Prostate gland (tissue), 2 donors: ENCODE measurements around the gene UBASH3B. TPM values are rescaled to one million over a fixed set of nuclear protein-coding genes. Genes with fewer than 3 reads are reported as not detected.

Source experiments
- DNase-seq: peaks from one replicate; pipeline ENCODE4 v3.0.0-alpha.2; 2019; ENCODE audit warnings: low spot score
- H3K27ac ChIP-seq, 2 donors: fragments of 200-600 bp; sonication (generic); 2 replicates each; pipeline ENCODE4 v1.5.1; 2017 to 2019
- H3K27me3 ChIP-seq: fragments of 200-600 bp; sonication (generic); replicated peaks from 2 replicates; pipeline ENCODE4 v1.5.1; 2019; ENCODE audit not compliant: insufficient read depth
- H3K36me3 ChIP-seq, 2 donors: fragments of 200-600 bp; sonication (generic); 1 replicate in 1 of 2; 2 replicates in 1 of 2; pipeline versions ENCODE4 v1.5.1 to v1.8.1; 2017 to 2019
- H3K4me1 ChIP-seq: fragments of 200-600 bp; sonication (generic); replicated peaks from 2 replicates; pipeline ENCODE4 v1.5.1; 2019
- H3K4me3 ChIP-seq, 2 donors: fragments of 200-600 bp; sonication (generic); 2 replicates each; pipeline ENCODE4 v1.5.1; 2017 to 2019
- H3K9me3 ChIP-seq: fragments of 200-600 bp; sonication (generic); 2 replicates; pipeline ENCODE4 v1.5.1; 2017
- CTCF ChIP-seq, 4 experiments: fragments of 200-600 bp in 2 of 4; fragments of 450-650 bp in 2 of 4; sonication (generic) in 2 of 4; IDR thresholded peaks; 1 replicate in 3 of 4; 2 replicates in 1 of 4; pipeline ENCODE4 v1.5.1; 2016 to 2019; ENCODE audit warnings: antibody characterized with exemption in 4 of 4, mild to moderate bottlenecking in 2 of 4, moderate library complexity in 2 of 4
- POLR2A ChIP-seq: fragments of 450-650 bp; IDR thresholded peaks from one replicate; pipeline ENCODE4 v1.6.1; 2016; ENCODE audit warnings: antibody characterized with exemption, mild to moderate bottlenecking
- POLR2AphosphoS5 ChIP-seq: sonication (generic); formaldehyde crosslinking; IDR thresholded peaks from one replicate; pipeline ENCODE4 v1.6.1; 2017; ENCODE audit warnings: antibody characterized with exemption
- WGBS: methylation state at CpG from one replicate; pipeline ENCODE4 v1.1.5; 2018; 5-methylcytosine and 5-hydroxymethylcytosine counted together
- intact Hi-C: fragments of 100-400 bp; cut with DNase I; formaldehyde crosslinking; loops from one replicate; pipeline ENCODE4 v1.14.2; 2022
- total RNA-seq, 2 donors: library from RNA; depleted of rRNA; stranded (reverse); fragments of >200 nt; gene quantifications; one replicate each; pipeline ENCODE4 v1.1.0, GENCODE V29; 2016

Gene UBASH3B
- total RNA-seq, 2 donors from 2014 or later = 1.9 to 9.9 TPM

GRCh38 chr11:122743949-122744348, 88.4 kb downstream of the UBASH3B start:
- H3K27me3 ChIP-seq = no peaks in the 10 kb centered on the region
- 83% methylated on average over 5 of the region's 6 CpGs for WGBS
- no peak overlapping the region for H3K27ac ChIP-seq
- H3K4me1 ChIP-seq = no peaks in the 10 kb centered on the region
- intact Hi-C loops = no loop called here
- no peaks in the 10 kb centered on the region for H3K9me3 ChIP-seq
- TF ChIP-seq CTCF (IDR thresholded peaks at IDR 0.05) (no peak), POLR2A (no peak), POLR2AphosphoS5 (no peak)
- H3K4me3 ChIP-seq = no peak overlapping the region
- DNase-seq = no peak
- H3K36me3 ChIP-seq = no peaks in the 10 kb centered on the region

GRCh38 chr11:122744357-122744756, 88.8 kb downstream of the UBASH3B start:
- H3K4me3 ChIP-seq = no peak overlapping the region
- H3K9me3 ChIP-seq = no peaks in the 10 kb centered on the region
- no peak for DNase-seq
- TF ChIP-seq POLR2AphosphoS5 = no peak
- TF ChIP-seq CTCF (IDR thresholded peaks at IDR 0.05) = no peak
- no peak for TF ChIP-seq POLR2A
- intact Hi-C loops = no loop called here
- no peak overlapping the region for H3K27ac ChIP-seq
- H3K36me3 ChIP-seq = no peaks in the 10 kb centered on the region
- 90% methylated on average over 5 of the region's 5 CpGs for WGBS
- no peaks in the 10 kb centered on the region for H3K27me3 ChIP-seq
- H3K4me1 ChIP-seq = no peaks in the 10 kb centered on the region

- Histone ChIP-seq H3K27ac (no peak overlapping the region), H3K4me3 (no peak overlapping the region), H3K9me3 (no peaks in the 10 kb centered on the region), H3K36me3 (no peaks in the 10 kb centered on the region), H3K27me3 (no peaks in the 10 kb centered on the region), H3K4me1 (no peaks in the 10 kb centered on the region)
- no peak for DNase-seq
- intact Hi-C loops = no loop called here
- WGBS = 88% methylated on average over 2 of the region's 2 CpGs
- TF ChIP-seq POLR2AphosphoS5 (no peak), CTCF (IDR thresholded peaks at IDR 0.05) (no peak), POLR2A (no peak)
Observed at GRCh38 chr11:122745111-122745510, 89.6 kb downstream of the UBASH3B start.

GRCh38 chr11:122746050-122746478, 90.5 kb downstream of the UBASH3B start:
- Histone ChIP-seq H3K4me3 (no peak overlapping the region), H3K36me3 (no peaks in the 10 kb centered on the region), H3K9me3 (no peaks in the 10 kb centered on the region), H3K27ac (no peak overlapping the region), H3K27me3 (no peaks in the 10 kb centered on the region), H3K4me1 (no peaks in the 10 kb centered on the region)
- WGBS = 85% methylated on average over 13 of the region's 13 CpGs
- intact Hi-C loops = no loop called here
- DNase-seq = no peak
- TF ChIP-seq POLR2AphosphoS5 (no peak), POLR2A (no peak), CTCF (IDR thresholded peaks at IDR 0.05) (no peak)

- no peak overlapping the region for H3K4me3 ChIP-seq
- WGBS = 66% methylated on average over 8 of the region's 8 CpGs
- H3K27ac ChIP-seq = no peak overlapping the region
- no peaks in the 10 kb centered on the region for H3K36me3 ChIP-seq
- no peak for TF ChIP-seq POLR2A
- TF ChIP-seq POLR2AphosphoS5 = no peak
- TF ChIP-seq CTCF (IDR thresholded peaks at IDR 0.05) = no peak
- intact Hi-C loops = no loop called here
- no peaks in the 10 kb centered on the region for H3K9me3 ChIP-seq
- H3K27me3 ChIP-seq = no peaks in the 10 kb centered on the region
- H3K4me1 ChIP-seq = no peaks in the 10 kb centered on the region
- no peak for DNase-seq
Observed at GRCh38 chr11:122746611-122747244, 91.2 kb downstream of the UBASH3B start.
